Fibroblast of lung (primary cell): ENCODE results near the gene DNAH9. TPM values are rescaled to one million over a fixed set of nuclear protein-coding genes. Genes with fewer than 3 reads are reported as not detected.

Experiments used
- DNase-seq, 2 donors: peaks; one replicate each; pipeline versions ENCODE4 v3.0.0 to v3.0.0-alpha.2; 2010; ENCODE audit warnings: low read depth in 2 of 2
- H2AFZ ChIP-seq: 2 replicates; pipeline ENCODE4 v1.5.1; 2012; ENCODE audit warnings: low read length, control low read depth, inconsistent platforms
- H3K27ac ChIP-seq: 2 replicates; pipeline ENCODE4 v1.5.1; 2011; ENCODE audit warnings: low read length, control low read depth; ENCODE audit not compliant: insufficient read depth
- H3K27me3 ChIP-seq: 2 replicates; pipeline ENCODE4 v1.5.1; 2011; ENCODE audit warnings: mild to moderate bottlenecking, low read length; ENCODE audit not compliant: control insufficient read depth, insufficient read depth
- H3K36me3 ChIP-seq: 2 replicates; pipeline ENCODE4 v1.5.1; 2011; ENCODE audit warnings: low read length; ENCODE audit not compliant: control insufficient read depth, insufficient read depth
- H3K4me1 ChIP-seq: 2 replicates; pipeline ENCODE4 v1.5.1; 2011; ENCODE audit warnings: low read length; ENCODE audit not compliant: control insufficient read depth, insufficient read depth; ENCODE audit errors: extremely low read depth
- H3K4me2 ChIP-seq: 2 replicates; pipeline ENCODE4 v1.5.1; 2011; ENCODE audit warnings: low read length, control low read depth; ENCODE audit not compliant: insufficient read depth; ENCODE audit errors: extremely low read depth
- H3K4me3 ChIP-seq, 4 experiments: fragments of 200-600 bp in 1 of 4; sonication (generic) in 1 of 4; replicated peaks in 1 of 4; 2 replicates each; pipeline ENCODE4 v1.5.1; 2011 to 2016; ENCODE audit warnings: low read length in 4 of 4, low read depth in 3 of 4, mild to moderate bottlenecking in 3 of 4, control low read depth in 2 of 4, inconsistent platforms in 1 of 4, mixed read lengths in 1 of 4; ENCODE audit not compliant: insufficient read depth in 1 of 4; ENCODE audit errors: control extremely low read depth in 1 of 4
- H3K79me2 ChIP-seq: 2 replicates; pipeline ENCODE4 v1.5.1; 2012; ENCODE audit warnings: mild to moderate bottlenecking, low read length, inconsistent platforms; ENCODE audit not compliant: control insufficient read depth, insufficient read depth
- H3K9ac ChIP-seq: 2 replicates; pipeline ENCODE4 v1.5.1; 2011; ENCODE audit warnings: mild to moderate bottlenecking, low read length, control low read depth; ENCODE audit not compliant: insufficient read depth
- H3K9me3 ChIP-seq: 2 replicates; pipeline ENCODE4 v1.5.1; 2012; ENCODE audit warnings: low read depth, low read length; ENCODE audit not compliant: control insufficient read depth, insufficient read depth
- H4K20me1 ChIP-seq: 2 replicates; pipeline ENCODE4 v1.5.1; 2011; ENCODE audit warnings: low read length; ENCODE audit not compliant: control insufficient read depth, insufficient read depth; ENCODE audit errors: extremely low read depth
- CTCF ChIP-seq, 2 donors: IDR thresholded peaks in 1 of 2; conservative IDR thresholded peaks in 1 of 2; 1 replicate in 1 of 2; 2 replicates in 1 of 2; pipeline ENCODE4 v1.5.1; 2011 to 2012; ENCODE audit warnings: low read length in 2 of 2, control low read depth in 1 of 2, inconsistent platforms in 1 of 2, low read depth in 1 of 2, mild to moderate bottlenecking in 1 of 2
- EZH2 ChIP-seq: IDR thresholded peaks from 2 replicates; pipeline ENCODE4 v1.5.1; 2012; ENCODE audit warnings: low read length, control low read depth, mild to moderate bottlenecking; ENCODE audit errors: missing control alignments
- polyA plus RNA-seq, 2 donors: library from polyadenylated mRNA; depleted of rRNA in 1 of 2; stranded (reverse) in 1 of 2; unstranded in 1 of 2; fragments of >200 nt; gene quantifications; 2 replicates each; pipeline ENCODE4 v1.2.1, GENCODE V29; 2011 to 2012; ENCODE audit warnings: missing spikeins in 1 of 2
- total RNA-seq: library from RNA; depleted of rRNA; stranded (reverse); fragments of >200 nt; gene quantifications from 2 replicates; pipeline ENCODE4 v1.2.1, GENCODE V29; 2014

DNAH9 gene
- total and polyA plus RNA-seq, 2 donors (not counting 1 experiment from before 2014, with no cell fraction given) = not detected

- Histone ChIP-seq H3K4me3 (no peak overlapping the region), H3K36me3 (no peaks in the 10 kb centered on the region), H3K79me2 (no peaks in the 10 kb centered on the region), H3K9ac (no peak overlapping the region), H3K27me3 (no peaks in the 10 kb centered on the region), H3K4me1 (no peaks in the 10 kb centered on the region), H2AFZ (no peak overlapping the region), H3K9me3 (no peaks in the 10 kb centered on the region), H3K4me2 (no peak overlapping the region), H4K20me1 (no peaks in the 10 kb centered on the region), H3K27ac (no peak overlapping the region)
- DNase-seq = no peak
- TF ChIP-seq CTCF (conservative IDR thresholded peaks at IDR 0.05 in 1 of 2, IDR thresholded peaks at IDR 0.05 in 1 of 2; ENCODE audit: low read depth in 1 of 2, low read length in 2 of 2) = no peak
- no peak for TF ChIP-seq EZH2
Measured at GRCh38 chr17:11628831-11629230, 30.6 kb downstream of the DNAH9 start.

- H3K79me2 ChIP-seq = no peaks in the 10 kb centered on the region
- H3K4me3 ChIP-seq = no peak overlapping the region
- H3K27me3 ChIP-seq = no peaks in the 10 kb centered on the region
- no peak overlapping the region for H3K4me2 ChIP-seq
- no peaks in the 10 kb centered on the region for H3K9me3 ChIP-seq
- TF ChIP-seq EZH2 = no peak
- TF ChIP-seq CTCF (conservative IDR thresholded peaks at IDR 0.05 in 1 of 2, IDR thresholded peaks at IDR 0.05 in 1 of 2; ENCODE audit: low read depth in 1 of 2, low read length in 2 of 2) = no peak
- H3K9ac ChIP-seq = no peak overlapping the region
- no peaks in the 10 kb centered on the region for H3K36me3 ChIP-seq
- no peaks in the 10 kb centered on the region for H4K20me1 ChIP-seq
- no peak for DNase-seq
- no peak overlapping the region for H2AFZ ChIP-seq
- no peaks in the 10 kb centered on the region for H3K4me1 ChIP-seq
- no peak overlapping the region for H3K27ac ChIP-seq
Measured at GRCh38 chr17:11636771-11637170, 38.5 kb downstream of the DNAH9 start.

GRCh38 chr17:11637796-11638195 lies 39.5 kb downstream of the DNAH9 start:
- Histone ChIP-seq H3K4me2 (no peak overlapping the region), H3K4me1 (no peaks in the 10 kb centered on the region), H3K79me2 (no peaks in the 10 kb centered on the region), H3K9ac (no peak overlapping the region), H4K20me1 (no peaks in the 10 kb centered on the region), H3K27ac (no peak overlapping the region), H3K36me3 (no peaks in the 10 kb centered on the region), H2AFZ (no peak overlapping the region), H3K4me3 (no peak overlapping the region), H3K27me3 (no peaks in the 10 kb centered on the region), H3K9me3 (no peaks in the 10 kb centered on the region)
- DNase-seq = no peak
- TF ChIP-seq CTCF (conservative IDR thresholded peaks at IDR 0.05 in 1 of 2, IDR thresholded peaks at IDR 0.05 in 1 of 2; ENCODE audit: low read depth in 1 of 2, low read length in 2 of 2) (no peak), EZH2 (no peak)
